ENCODE measurements around the gene SLC22A31.

DNA sequence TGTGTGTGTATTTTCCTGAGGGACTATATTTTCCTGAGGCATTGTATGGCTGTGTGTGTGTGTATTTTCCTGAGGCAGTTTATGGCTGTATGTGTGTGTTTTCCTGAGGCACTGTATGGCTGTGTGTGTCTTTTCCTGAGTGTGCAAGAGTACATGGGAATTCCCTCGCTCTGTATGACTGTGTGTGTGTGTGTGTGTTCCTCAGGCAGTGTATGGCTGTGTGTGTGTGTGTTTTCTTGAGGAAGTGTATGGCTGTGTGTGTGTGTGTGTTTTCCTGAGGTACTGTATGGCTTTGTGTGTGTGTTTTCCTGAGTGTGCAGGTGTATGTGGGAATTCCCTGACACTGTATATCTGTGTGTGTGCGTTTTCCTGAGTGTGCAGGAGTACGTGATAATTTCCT, 21.3 kb upstream of the SLC22A31 start:
- TF ChIP-seq POLR2AphosphoS5 (IDR thresholded peaks at IDR 0.05; ENCODE audit: borderline replicate concordance, low read depth, low read length): no peak
- TF ChIP-seq EZH2 (IDR thresholded peaks at IDR 0.05): no peak
- TF ChIP-seq FOXP2 (optimal IDR thresholded peaks at IDR 0.05; ENCODE audit: control extremely low read depth, extremely low read length, insufficient read depth): no peak

All from SK-N-MC (cell line).